ENCODE measurements around the gene RNPEP.
"Not testable (repeated sequence)": the region's sequence is repeated elsewhere in the genome, so short reads cannot be mapped to it uniquely, and the experiment has no call there.

The RNPEP gene

GRCh38 chr1:202012544-202013478 lies 30.4 kb downstream of the RNPEP start:
- DNase-seq, result no peak

- no peak for DNase-seq
Observed at GRCh38 chr1:202013603-202014002, 31.2 kb downstream of the RNPEP start.

GRCh38 chr1:202014060-202014459 lies 31.6 kb downstream of the RNPEP start:
- DNase-seq, result no peak

- DNase-seq, result no peak
Observed at GRCh38 chr1:202014915-202015661, 32.6 kb downstream of the RNPEP start.

GRCh38 chr1:202015662-202015937 lies 33.2 kb downstream of the RNPEP start:
- no peak for DNase-seq

- no peak for DNase-seq
Observed at GRCh38 chr1:202016022-202016810, 33.8 kb downstream of the RNPEP start.

- no peak for DNase-seq
Observed at GRCh38 chr1:202016811-202017748, 34.6 kb downstream of the RNPEP start.

- peak; percentile 71 for DNase-seq
Observed at GRCh38 chr1:202017749-202018467, 35.5 kb downstream of the RNPEP start.

- peak; percentile 84 for DNase-seq
Observed at GRCh38 chr1:202018468-202019234, 36.2 kb downstream of the RNPEP start.

GRCh38 chr1:202019235-202019558 lies 36.7 kb downstream of the RNPEP start:
- not testable (repeated sequence) for DNase-seq

GRCh38 chr1:202023001-202023433 lies 40.6 kb downstream of the RNPEP start:
- DNase-seq, result peak; percentile 85

- no peak for DNase-seq
Observed at GRCh38 chr1:202029171-202029665, 46.8 kb downstream of the RNPEP start.

GRCh38 chr1:202029727-202030126 lies 47.3 kb downstream of the RNPEP start:
- no peak for DNase-seq

GRCh38 chr1:202031796-202032195 lies 49.3 kb downstream of the RNPEP start:
- DNase-seq, result no peak

- no peak for DNase-seq
Observed at GRCh38 chr1:202034149-202034682, 51.8 kb downstream of the RNPEP start.

GRCh38 chr1:202034683-202035462 lies 52.4 kb downstream of the RNPEP start:
- DNase-seq, result peak; percentile 83

- DNase-seq, result no peak
Observed at GRCh38 chr1:202036595-202037387, 54.3 kb downstream of the RNPEP start.

- no peak for DNase-seq
Observed at GRCh38 chr1:202037706-202038296, 55.4 kb downstream of the RNPEP start.

All from NCI-H510A (cell line).